ENCODE measurements around the gene CYB5A. TPM values are rescaled to one million over a fixed set of nuclear protein-coding genes. Genes with fewer than 3 reads are reported as not detected.
"Not testable (repeated sequence)": the region's sequence is repeated elsewhere in the genome, so short reads cannot be mapped to it uniquely, and the experiment has no call there.

The CYB5A gene, protein sequence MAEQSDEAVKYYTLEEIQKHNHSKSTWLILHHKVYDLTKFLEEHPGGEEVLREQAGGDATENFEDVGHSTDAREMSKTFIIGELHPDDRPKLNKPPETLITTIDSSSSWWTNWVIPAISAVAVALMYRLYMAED
- total RNA-seq (2014; rRNA removed): 48.4 and 60.4 TPM in 2 replicates
- 104 TPM for polyA plus RNA-seq (2012)

- peak; percentile 92 for DNase-seq (ENCODE audit: low read depth)
Measured at GRCh38 chr18:74291771-74292540, at the start of gene CYB5A. Gene CYB5A (minus strand): TSS chr18:74291963. CDS start chr18:74291875, 88 bp downstream.

DNA sequence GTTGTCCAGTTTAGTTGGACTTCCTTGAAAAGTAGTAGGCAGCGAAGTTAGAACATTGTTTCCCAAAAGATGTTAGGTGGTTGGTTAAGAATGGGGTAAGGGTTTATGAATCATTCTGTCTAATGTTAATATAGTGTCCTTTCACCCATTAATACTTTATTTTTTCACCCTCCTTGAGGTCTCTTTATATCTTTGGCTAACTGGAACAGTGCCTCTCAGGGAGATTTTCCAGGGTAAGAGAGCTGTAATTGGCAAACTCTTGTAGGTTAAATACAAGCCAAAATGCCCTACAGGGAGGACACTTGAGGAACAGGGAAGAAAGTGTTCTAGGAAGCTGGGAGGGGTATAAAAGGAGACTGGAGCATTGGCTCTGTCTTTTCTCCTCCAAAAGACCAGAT, 46.1 kb upstream of the CYB5A start:
- DNase-seq (ENCODE audit: low read depth): no peak

DNA sequence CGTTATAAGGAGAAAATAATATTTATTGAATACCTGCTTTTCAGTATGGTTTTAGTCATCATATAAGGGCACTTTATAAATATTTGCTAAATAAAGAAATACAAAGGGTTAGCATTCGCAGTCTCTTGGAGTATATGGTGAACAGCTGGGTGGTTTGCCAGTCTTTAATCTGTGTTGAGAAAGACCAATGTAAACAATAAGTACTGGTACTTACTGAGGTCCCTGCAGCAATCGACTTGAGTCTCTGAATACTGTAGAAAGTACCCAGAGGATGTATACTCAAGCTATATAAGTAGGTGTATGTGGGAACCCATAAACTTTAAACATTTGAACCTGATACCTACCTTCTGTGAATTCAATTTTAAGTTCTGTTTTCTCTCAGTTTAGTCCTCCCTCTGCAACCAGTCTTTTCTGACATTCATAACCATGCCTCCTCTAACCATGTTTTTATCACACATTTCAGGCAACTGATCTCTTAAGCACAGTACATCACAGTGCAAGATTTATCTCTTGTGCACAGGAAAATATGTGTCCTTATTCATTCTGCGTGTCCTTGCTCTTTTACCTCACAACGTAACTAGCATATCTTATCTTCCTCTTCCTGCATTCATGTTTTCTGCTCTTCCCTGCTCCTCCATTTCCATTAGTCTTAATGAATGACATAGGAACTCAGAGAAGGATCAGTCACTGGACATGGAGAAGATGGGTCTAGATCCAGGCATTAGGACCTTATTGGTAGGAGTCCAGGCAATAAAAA, 45.6 kb upstream of the CYB5A start:
- no peak for DNase-seq (ENCODE audit: low read depth)

DNA sequence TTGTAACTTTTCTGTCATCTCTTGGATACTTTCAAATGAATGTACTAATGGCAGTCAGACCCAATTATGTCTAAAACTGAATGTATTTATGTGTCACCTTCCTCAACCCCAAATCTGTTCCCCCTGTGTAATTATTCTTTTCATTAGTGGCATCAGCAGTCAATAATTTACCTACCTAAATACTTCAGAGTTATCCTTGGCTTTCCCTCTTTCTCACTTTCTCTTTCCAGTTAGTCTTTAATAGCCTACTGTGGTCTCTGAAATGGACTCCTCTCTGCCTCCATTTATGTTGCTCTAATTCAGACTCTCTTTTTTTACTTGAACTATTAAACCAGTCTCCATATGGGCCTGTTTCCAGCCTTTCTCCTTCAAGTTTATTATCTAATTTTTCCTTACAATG, 44.9 kb upstream of the CYB5A start:
- DNase-seq (ENCODE audit: low read depth): no peak

GRCh38 chr18:74334242-74334893, 42.6 kb upstream of the CYB5A start:
- no peak for DNase-seq (ENCODE audit: low read depth)

DNA sequence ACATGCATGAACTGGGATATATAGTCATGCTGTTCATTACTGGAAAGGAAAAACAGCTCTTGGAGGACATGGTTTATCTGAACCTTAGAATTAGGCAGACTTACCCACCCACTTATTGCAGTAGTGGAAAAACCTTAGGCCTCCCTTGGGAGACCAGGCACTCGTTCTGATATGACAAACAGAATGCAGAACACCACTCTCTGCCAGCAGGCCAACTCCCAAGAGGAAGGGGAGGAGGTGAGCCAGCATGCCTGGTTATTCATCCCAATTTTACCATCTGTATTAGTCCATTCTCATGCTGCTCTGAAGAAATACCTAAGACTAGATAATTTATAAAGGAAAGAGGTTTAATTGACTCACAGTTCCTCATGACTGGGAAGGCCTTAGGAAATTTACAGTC, 41.3 kb upstream of the CYB5A start:
- no peak for DNase-seq (ENCODE audit: low read depth)

- peak; percentile 57 for DNase-seq (ENCODE audit: low read depth)
Measured at GRCh38 chr18:74331404-74331803, 39.6 kb upstream of the CYB5A start.

GRCh38 chr18:74329688-74330205, 38.0 kb upstream of the CYB5A start:
- DNase-seq (ENCODE audit: low read depth): no peak

GRCh38 chr18:74328206-74328605, 36.4 kb upstream of the CYB5A start:
- peak; percentile 24 for DNase-seq (ENCODE audit: low read depth)

DNA sequence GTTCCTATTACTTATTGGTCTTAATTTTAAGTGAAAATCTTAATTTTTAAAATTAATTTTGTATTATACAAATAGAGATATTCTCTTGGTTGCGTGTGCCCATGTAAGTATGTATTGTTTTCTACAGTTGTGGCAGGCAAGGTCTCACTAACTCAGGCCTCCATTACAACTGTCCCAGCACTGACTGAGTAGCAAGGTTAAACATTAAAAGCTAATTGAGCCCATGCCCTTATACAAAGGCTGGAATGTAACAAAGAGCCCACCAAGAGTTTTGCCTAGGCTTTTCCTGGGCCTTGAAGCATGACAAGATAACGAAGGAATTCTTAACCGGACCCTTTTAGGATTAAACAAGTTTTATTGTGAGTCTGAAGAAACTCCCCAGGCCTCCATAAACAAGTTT, 35.0 kb upstream of the CYB5A start:
- not testable (repeated sequence) for DNase-seq (ENCODE audit: low read depth)

DNA sequence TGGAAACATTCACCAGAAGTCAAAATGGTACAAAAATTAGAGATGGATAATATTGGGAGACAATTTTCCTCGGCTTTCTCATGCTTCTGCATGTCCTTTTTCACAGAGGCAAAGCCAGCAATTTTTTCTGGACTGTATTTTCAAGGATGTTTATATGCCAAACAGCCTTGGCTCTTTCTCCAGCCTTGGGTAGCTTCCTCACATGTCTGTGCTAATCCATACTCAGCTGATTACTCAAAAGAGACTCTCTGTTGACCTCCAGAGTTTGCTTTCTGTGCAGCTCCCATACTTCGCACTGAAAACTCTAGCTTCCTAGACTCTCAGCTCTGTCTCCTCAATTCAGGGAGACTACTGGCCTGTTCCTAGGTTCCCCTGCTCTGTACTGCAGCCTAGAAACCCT, 34.5 kb upstream of the CYB5A start:
- DNase-seq (ENCODE audit: low read depth): no peak

GRCh38 chr18:74316257-74317170, 24.8 kb upstream of the CYB5A start:
- DNase-seq (ENCODE audit: low read depth): peak; percentile 78

DNA sequence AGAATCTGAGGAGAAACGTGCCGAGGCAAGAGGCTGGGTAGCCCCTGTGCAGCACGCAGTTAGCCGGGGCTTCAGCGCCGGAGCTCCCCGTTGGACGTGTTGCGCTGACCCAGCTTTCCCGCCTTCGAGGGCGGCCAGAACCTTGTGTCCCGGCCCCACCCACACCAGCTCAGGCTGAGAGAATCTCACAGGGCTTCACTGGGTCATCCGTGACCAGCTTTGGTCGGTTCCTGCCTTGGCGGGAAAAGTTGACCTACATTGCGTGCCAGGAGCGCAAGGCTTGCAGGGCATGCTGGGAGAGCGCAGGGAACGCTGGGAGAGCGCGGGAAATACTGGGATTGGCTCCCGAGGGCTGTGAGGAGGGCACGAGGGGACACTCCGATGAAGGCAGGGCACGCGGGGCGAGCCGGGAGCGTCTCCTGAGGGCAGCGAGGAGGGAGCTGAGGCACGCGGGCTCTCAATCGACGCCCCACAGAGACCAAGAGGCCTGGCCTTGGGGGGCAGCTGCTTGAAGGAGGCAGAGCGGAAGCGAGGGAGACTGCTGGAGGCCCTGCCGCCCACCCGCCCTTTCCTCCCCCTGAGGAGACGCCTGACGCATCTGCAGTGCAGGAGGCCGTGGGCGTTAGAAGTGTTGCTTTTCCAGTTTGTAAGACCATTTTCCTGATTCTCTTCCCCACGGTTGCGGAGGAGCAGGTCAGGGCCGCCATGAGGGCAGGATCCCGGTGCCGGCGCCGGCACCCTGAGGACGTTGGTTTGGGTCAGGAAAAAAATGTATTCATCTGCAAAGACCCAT, 23.9 kb upstream of the CYB5A start, which contains the start of gene C18orf63:
TSS of gene C18orf63 (plus strand) at position 376 of the 793 bp plus-strand sequence. CDS start 2,027 bp downstream, outside the sequence.
- DNase-seq (ENCODE audit: low read depth): no peak

GRCh38 chr18:74314759-74315463, 23.1 kb upstream of the CYB5A start:
- no peak for DNase-seq (ENCODE audit: low read depth)

DNA sequence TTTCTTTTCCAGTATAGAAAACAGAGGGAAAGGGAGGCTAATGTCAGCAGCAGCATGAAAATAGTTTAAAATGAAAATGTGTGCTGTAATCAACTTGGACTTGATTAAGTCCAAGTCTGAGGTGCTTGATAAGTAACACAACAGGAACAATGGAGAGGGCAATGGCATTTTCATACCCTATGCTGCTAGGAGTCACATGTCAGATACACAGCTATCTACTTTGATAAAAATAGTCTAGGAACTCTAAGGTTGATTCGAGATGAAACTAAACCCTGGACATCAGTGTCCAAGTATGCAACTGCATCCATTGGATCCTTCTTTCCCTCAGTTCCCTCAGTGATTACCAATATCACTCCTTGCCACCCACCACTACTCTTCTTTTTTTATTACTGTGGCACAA, 19.2 kb upstream of the CYB5A start:
- DNase-seq (ENCODE audit: low read depth): no peak

DNA sequence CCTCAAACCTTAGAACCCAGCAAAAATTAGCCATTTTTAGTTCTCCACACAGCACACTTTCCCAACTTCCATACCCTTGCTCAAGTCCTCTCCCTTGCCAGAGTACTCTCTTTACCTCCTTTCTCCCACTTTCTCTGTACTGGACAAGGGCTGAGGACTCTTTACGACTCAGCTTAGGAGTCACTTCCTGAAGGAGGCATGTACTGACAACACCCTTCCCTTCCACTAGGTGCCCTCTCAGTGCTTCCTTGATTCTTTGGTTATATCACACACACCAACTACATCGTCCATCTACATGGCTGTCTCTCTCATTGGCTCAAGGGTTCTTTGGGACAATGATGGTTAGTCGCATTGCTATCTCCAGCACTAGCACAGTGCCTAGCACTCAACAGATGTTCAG, 18.6 kb upstream of the CYB5A start:
- peak; percentile 67 for DNase-seq (ENCODE audit: low read depth)

DNA sequence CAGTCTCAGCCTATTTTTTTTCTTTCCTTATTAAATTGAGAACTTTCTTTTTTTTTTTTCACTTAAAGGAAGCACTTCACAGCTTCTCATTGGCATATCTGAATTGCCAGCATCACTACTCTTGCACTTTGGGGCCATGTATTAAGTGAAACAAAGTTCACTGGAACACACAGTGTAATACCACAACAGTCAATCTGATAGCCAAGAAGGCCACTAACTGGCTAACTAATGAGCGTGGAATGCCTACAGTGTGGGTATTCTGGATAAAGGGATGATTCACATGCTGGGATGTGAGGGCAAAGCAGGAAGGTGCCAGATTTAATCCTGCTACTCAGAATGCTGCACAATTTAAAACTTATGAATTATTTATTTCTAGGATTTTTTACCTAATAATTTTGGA, 12.2 kb upstream of the CYB5A start:
- DNase-seq (ENCODE audit: low read depth): peak; percentile 84

DNA sequence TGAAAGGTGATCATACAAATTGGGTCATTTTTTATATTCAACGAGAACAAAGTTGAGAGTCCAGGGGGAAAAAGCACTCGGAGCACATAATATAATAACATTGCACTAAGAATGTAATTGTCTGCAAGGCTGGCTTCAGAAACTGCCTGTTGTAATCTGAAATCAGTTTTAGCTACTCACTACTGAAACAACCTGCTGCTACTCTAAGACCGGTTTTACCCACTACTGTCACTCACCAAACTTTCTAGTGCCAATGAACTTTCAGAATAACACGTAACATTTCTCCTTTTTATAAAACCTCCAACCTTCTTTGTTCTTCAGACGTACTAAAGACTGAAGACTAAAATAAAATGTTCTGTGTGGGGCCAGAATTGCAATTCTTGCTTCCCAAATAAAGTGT, 11.5 kb upstream of the CYB5A start:
- no peak for DNase-seq (ENCODE audit: low read depth)

DNA sequence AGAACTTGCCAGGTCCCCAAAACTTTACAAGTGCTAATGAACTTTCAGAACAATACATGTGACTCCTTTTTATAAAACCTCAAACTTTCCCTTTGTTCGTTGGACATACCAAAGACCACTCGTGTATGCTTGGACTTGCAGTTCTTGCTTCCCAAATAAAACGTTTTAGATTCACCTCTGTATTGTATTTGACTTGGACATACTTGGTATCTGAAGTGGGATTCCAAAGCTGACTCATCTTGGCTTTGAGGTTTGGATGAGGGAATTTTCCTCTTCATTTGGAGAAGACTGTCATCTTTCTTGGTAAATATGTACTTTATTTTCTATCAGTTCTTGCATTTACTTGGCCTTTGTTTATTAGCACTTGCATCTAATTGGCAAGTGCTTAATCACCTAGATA, 8.0 kb upstream of the CYB5A start:
- peak; percentile 64 for DNase-seq (ENCODE audit: low read depth)
